H54 (cell line): ENCODE measurements around the gene KRTAP4-9.
"Not testable (repeated sequence)": the region's sequence is repeated elsewhere in the genome, so short reads cannot be mapped to it uniquely, and the experiment has no call there.

Experiments used
- DNase-seq: peaks from one replicate; pipeline ENCODE4 v3.0.0; 2011; ENCODE audit warnings: low spot score, mixed read lengths; ENCODE audit not compliant: insufficient read length
- FAIRE-seq: peaks from 3 replicates; lab custom pipeline; 2011; peaks lifted over from hg19 to GRCh38; lab: Jason Lieb, UNC
- POLR2A ChIP-seq: IDR thresholded peaks from 2 replicates; pipeline ENCODE4 v1.6.1; 2011; ENCODE audit warnings: low read depth, mild to moderate bottlenecking, low read length

The KRTAP4-9 gene

DNA sequence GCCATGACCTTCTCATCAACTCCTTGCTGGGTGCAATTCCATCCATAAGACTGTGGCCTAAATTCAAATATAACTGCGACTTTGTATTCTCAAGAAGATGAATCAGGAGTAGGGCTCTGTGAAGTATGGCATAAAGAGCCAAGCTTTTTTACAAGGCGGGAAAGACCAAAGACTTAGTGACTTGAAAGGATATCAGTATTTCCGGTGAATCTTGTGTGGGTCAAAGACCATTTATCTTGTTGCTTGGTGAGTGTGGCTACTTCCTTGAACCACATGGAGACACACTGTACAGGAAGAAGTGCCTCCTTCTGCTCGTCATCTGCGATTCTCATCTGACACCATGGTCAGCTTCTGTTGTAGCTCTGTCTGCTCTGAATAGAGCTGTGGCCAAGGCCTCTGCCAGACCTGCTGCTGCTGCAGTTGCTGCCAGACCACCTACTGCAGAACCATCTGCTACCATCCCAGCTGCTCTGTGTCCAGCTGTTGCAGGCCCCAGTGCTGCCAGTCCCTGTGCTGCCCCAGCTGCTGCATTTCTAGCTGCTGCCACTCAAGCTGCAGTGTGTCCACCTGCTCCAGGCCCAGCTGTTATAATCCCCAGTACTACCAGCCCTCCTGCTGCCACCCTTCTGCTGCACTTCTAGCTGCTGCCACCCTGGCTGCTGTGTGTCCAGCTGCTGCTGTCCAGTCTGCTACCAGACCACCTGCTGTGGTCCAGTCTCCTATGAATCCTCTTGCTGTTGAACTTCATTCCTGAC, 33.4 kb upstream of the KRTAP4-9 start:
- no peak for FAIRE-seq
- DNase-seq, result no peak
- TF ChIP-seq POLR2A, result no peak

DNA sequence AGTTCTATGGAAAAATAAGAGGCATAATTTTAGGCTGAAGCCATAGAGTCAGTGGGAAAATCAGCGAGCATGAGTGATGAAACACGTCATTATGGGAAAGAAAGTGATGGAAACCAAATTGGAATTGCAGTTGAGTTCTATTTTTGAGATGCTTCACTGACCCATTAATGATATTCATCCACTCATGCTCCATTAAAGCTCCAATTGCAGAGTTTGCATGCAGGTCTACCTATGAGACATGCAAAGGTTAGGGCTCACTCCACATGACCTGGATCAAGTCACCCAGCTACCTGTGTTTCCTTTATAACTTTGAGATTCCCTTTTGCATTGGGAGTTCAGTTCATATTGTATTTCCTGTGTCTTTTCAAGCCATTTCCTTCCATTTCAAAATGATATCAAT, 31.5 kb upstream of the KRTAP4-9 start:
- DNase-seq (no peak), FAIRE-seq (no peak)
- TF ChIP-seq POLR2A, result no peak

DNA sequence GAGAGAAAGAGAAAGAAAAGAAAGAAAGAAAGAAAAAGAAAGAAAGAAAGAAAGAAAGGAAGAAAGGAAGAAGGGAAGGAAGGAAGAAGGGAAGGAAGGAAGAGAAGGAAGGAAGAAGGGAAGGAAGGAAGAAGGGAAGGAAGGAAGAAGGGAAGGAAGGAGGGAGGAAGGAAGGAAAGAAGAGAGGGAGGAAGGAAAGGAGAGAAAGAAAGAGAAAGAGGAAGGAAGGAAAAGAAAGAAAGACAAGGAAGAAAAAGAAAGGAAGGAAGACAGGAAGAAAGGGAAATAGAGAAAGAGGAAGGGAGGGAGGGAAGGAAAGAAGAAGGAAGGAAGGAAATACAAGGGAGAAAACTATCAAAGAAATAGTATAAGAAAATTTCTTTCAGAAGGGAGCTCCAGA, 28.4 kb upstream of the KRTAP4-9 start:
- TF ChIP-seq POLR2A, result no peak
- FAIRE-seq, result no peak
- DNase-seq, result no peak

DNA sequence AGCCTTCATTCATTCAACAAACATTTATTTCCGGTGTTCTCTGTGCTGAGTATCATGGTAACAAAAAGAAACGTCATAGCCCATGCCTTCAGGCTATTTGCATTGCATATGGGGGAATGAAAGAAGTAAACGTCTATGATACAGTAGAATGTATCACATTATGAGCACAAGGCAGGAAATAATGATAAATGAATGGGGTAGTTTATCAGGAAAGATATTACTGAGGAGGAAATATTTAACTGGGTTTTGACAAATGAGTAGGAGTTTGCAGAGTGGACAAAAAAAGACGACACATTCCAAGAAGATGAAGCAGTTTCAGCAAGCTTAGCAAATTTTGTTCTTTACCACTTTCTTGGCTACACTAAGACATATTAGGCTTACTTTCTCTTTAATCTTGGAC, 22.6 kb upstream of the KRTAP4-9 start:
- FAIRE-seq (no peak), DNase-seq (no peak)
- no peak for TF ChIP-seq POLR2A

DNA sequence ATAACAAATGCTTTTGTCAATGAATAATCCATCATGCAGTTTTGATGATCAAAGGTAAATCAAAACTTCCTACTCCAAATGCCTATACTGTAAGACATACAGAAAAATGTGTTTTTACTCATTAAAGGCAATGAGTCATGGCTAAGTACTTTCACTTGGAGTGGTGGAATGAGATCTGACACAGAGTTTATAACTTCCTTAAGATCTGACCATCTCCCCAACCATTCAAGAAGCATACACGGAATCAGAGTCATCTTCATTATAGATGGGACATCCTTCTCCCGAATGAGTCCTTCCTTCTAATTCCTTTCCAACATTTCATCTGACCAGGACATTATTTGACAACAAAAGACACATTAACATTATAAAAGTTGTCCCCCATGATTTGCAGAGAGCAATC, 21.8 kb upstream of the KRTAP4-9 start:
- not testable (repeated sequence) for DNase-seq
- peak; percentile 99 for FAIRE-seq

DNA sequence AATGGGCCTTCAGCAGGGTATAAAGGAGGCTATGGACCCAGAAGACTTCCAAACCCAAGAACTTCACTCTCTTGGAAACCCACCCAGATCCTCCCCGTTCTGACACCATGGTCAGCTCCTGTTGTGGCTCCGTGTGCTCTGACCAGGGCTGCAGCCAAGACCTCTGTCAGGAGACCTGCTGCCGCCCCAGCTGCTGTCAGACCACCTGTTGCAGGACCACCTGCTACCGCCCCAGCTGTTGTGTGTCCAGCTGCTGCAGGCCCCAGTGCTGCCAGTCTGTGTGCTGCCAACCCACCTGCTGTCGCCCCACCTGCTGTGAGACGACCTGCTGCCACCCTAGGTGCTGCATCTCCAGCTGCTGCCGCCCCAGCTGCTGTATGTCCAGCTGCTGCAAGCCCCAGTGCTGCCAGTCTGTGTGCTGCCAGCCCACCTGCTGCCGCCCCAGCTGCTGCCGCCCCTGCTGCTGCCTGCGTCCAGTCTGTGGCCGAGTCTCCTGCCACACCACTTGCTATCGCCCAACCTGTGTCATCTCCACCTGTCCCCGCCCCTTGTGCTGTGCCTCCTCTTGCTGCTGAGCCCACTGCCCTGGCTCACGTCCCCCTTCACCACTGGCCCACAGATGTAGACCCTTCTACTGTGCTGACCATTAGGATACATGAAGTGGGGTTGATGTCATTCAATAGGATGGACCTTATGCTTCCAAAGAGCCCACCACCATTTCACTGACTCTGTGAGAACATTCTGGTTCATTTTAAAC, 20.9 kb upstream of the KRTAP4-9 start, which contains the start of gene KRTAP4-7:
Gene KRTAP4-7, plus strand, starts transcription at position 51 of the 757 bp plus-strand sequence. Its CDS starts 57 bp downstream, at position 108.
- not testable (repeated sequence) for FAIRE-seq

DNA sequence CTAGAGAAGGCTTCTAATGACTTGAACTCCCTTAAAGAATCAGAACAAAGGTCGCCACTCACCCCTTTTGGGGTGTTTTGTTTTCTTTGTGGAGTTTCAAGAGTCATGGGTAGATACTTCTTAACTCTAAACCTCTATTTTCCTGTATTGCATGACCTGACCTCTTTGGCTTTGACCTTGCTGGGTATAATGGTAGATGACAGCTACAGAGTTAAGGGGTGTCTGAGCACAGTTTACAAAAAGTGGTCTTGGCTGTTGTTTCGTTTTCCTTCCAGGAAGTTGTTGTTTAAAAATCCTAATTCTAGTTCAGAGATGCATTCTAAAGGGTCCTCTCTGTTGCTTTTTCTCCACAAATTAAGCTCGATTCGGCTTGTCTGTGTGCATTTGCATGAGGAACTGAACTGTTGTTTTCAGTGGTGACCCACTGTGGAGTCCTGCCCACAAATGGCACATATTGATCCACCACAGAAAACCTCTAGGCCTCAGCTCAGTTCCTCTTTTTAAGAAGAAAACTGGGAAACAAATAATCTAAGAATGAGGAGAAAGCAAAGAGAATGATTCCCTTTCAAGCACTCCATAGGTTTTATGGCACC, 16.3 kb upstream of the KRTAP4-9 start:
- not testable (repeated sequence) for DNase-seq, FAIRE-seq

More for the DNA sequence above, 20.9 kb upstream of the KRTAP4-9 start, which contains the start of gene KRTAP4-7:
- not testable (repeated sequence) for DNase-seq

DNA sequence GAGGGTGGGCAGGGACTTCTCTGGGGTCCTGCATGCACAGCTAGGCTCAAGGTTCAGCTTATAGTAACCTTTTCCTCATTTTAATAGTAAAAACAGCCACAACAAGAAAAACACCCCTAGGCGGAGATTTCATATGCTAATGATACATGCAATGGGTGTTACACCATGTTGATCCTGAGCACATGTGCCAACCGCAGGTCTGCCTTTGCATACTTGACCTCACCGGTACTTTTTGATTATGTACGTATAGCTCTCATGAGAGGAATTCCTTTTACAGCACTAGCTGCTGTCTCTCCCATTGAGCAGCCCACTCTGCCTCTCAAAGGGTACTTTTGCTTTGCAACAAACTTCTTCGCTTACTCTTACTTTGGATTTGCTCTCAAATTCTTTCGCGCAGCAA, 9.1 kb upstream of the KRTAP4-9 start:
- FAIRE-seq (no peak), DNase-seq (no peak)
- no peak for TF ChIP-seq POLR2A

DNA sequence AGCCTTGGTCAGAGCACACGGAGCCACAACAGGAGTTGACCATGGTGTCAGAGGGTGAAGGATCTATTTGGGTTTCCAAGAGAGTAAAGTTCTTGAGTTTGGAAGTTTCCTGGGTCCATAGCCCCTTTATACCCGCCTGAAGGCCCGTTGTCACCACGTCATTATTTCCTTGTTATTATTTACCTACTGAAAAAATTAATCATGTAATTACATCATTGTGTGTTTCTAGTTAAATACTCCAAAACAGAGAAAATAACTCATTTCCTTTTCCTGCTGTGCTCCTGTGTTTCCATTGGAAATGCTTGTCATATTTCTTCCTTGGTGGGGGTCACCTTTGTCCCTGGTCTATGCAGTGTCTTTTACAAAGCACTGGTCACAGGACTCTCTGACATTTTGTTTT, 7.1 kb upstream of the KRTAP4-9 start, which contains the start of gene KRTAP4-8:
Gene KRTAP4-8, minus strand, starts transcription at position 101 of the 400 bp plus-strand sequence. Its CDS starts 58 bp downstream, at position 43.
- DNase-seq (no peak), FAIRE-seq (no peak)
- TF ChIP-seq POLR2A, result no peak

DNA sequence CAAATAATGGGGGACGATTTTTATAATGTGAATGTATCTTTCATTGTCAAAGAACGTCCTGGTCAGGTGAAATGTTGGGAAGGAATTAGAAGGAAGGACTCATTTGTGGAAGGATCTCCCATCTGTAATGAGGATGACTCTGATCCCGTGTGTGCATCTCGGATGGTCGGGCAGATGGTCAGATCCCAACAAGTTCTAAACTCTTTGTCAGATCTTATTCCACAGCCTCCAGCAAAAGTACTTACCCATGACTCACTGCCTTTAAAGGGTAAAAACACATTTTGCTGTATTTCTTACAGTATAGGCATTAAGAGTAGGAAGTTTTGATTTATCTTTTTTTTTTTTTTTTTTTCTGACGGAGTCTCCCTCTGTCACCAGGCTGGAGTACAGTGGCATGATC, 6.7 kb upstream of the KRTAP4-9 start:
- DNase-seq (no peak), FAIRE-seq (no peak)
- TF ChIP-seq POLR2A, result no peak

DNA sequence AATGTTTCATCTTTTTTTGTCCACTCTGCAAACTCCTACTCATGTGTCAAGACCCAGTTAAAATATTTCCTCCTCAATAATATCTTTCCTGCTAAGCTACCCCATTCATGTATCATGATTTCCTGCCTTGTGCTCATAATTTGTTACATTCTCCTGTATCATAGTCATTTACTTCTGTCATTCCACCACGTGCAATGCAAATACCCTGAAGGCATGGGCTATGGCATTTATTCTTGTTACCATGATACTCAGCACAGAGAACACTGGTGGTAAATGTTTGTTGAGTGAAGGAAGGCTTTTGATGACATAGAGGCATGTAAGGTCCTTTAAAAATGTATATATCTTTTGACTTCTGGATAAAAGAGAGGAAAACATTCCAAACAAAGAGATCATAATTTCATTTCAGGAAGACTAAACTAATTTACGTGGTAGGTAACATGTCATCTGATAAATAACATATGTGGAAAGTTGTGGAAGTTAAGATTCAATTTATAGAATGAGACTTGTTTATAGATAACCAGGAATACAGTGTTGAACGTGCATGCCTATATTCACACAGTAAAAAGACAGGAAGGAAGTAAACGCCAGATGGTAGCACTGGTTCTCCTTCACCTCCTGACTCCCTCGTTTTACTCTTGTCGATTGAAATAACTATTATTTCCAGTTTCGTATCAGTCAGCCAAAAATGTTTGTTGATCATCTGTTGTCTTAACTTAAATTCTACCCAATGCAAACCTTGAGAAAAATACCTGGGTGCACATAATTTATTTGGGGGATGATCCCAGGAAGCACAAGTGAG, 5.3 kb upstream of the KRTAP4-9 start:
- DNase-seq (peak; percentile 5), FAIRE-seq (peak; percentile 67)

DNA sequence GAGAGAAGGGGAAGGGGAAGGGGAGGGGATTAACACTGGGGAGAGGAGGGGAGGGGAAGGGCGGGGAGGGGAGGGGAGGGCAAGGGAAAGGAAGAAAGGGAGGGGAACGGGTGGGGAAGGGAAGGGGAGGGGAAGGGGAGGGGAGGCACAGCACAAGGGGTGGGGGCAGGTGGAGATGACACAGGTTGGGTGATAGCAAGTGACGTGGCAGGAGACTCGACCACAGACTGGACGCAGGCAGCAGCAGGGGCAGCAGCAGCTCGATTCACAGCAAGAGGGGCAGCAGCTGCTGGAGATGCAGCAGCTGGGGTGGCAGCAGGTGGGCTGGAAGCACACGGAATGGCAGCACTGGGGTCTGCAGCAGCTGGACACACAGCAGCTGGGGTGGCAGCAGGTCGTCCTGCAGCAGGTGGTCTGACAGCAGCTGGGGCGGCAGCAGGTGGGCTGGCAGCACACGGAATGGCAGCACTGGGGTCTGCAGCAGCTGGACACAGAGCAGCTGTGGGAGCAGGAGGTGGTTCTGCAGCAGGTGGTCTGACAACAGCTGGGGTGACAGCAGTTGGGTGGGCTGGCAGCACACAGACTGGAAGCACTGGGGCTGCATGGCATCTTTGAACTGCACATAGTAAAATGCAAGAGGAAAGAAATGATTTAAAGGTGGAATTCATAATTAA, 3.5 kb upstream of the KRTAP4-9 start, which contains the start of gene KRTAP4-16:
Gene KRTAP4-16, minus strand, starts transcription at position 624 of the 674 bp plus-strand sequence. Its CDS starts 0 bp downstream, at position 624.
- no peak for DNase-seq
- no peak for FAIRE-seq
- no peak for TF ChIP-seq POLR2A

DNA sequence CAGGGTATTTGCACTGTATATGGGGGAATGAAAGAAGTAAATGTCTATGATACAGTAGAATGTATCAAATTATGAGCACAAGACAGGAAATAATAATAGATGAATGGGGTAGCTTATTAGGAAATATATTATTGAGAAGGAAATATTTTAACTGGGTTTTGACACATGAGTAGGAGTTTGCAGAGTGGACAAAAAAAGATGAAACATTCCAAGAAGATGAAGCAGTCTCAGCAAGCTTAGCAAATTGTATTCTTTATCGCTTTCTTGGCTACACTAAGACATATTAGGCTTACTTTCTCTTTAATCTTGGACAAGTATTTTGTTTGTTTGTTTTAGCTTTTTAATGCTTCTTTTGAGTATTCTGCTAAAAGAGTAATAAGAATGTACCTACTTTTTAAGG, 1.3 kb upstream of the KRTAP4-9 start:
- FAIRE-seq (no peak), DNase-seq (no peak)

DNA sequence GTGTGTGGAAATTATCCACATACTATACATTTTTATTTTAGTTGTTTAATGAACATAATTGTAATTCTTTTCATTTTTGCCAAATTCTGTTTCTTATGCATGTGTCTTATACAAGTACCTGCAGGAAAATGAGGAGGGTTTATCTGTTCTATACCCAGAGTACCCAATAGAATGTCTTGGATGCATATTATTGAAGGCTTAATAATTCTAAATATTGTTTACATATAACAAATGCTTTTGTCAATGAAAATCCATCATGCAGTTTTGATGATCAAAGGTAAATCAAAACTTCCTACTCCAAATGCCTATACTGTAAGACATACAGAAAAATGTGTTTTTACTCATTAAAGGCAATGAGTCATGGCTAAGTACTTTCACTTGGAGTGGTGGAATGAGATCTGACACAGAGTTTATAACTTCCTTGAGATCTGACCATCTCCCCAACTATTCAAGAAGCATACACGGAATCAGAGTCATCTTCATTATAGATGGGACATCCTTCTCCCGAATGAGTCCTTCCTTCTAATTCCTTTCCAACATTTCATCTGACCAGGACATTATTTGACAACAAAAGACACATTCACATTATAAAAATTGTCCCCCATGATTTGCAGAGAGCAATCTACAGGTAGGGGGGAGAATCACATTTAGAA, 677 bp upstream of the KRTAP4-9 start:
- FAIRE-seq, result peak; percentile 95
- not testable (repeated sequence) for DNase-seq

More for the DNA sequence above, 1.3 kb upstream of the KRTAP4-9 start:
- no peak for TF ChIP-seq POLR2A
